Body of pancreas (tissue), 4 donors: ENCODE data around the gene GPR107. TPM values are rescaled to one million over a fixed set of nuclear protein-coding genes. Genes with fewer than 3 reads are reported as not detected.

Experiments used
- ATAC-seq: fragments of 150-250 bp; one replicate; pipeline ENCODE4 v1.9.1; 2016
- DNase-seq, 4 donors: peaks; one replicate each; pipeline ENCODE4 v3.0.0-alpha.2; 2019
- H3K27ac ChIP-seq, 4 donors: fragments of 200-600 bp; sonication (generic); 1 replicate in 3 of 4; 2 replicates in 1 of 4; pipeline versions ENCODE4 v1.5.1 to v1.6.1; 2016 to 2019; ENCODE audit warnings: mild to moderate bottlenecking in 1 of 4, mixed read lengths in 1 of 4, moderate library complexity in 1 of 4
- H3K27me3 ChIP-seq, 2 donors: fragments of 200-600 bp; sonication (generic); one replicate each; pipeline ENCODE4 v1.6.0; 2016; ENCODE audit warnings: mild to moderate bottlenecking in 1 of 2
- H3K36me3 ChIP-seq, 2 donors: fragments of 200-600 bp; sonication (generic); replicated peaks in 1 of 2; 2 replicates each; pipeline ENCODE4 v1.5.1; 2016; ENCODE audit warnings: low read depth in 2 of 2; ENCODE audit not compliant: insufficient read depth in 1 of 2
- H3K4me1 ChIP-seq: fragments of 200-600 bp; sonication (generic); one replicate; pipeline ENCODE4 v1.6.0; 2016
- H3K4me3 ChIP-seq, 2 donors: fragments of 200-600 bp; sonication (generic); 1 replicate in 1 of 2; 2 replicates in 1 of 2; pipeline ENCODE4 v1.5.1; 2016 to 2019
- H3K9me3 ChIP-seq, 3 donors: fragments of 200-600 bp; sonication (generic); 1 replicate in 2 of 3; 2 replicates in 1 of 3; pipeline ENCODE4 v1.5.1; 2016
- CTCF ChIP-seq, 7 experiments: fragments of 450-650 bp in 4 of 7; fragments of 200-600 bp in 3 of 7; sonication (generic) in 3 of 7; IDR thresholded peaks; one replicate each; pipeline ENCODE4 v1.5.1; 2016 to 2019; ENCODE audit warnings: antibody characterized with exemption in 7 of 7
- POLR2A ChIP-seq, 3 donors: fragments of 450-650 bp; IDR thresholded peaks; one replicate each; pipeline ENCODE4 v1.6.1; 2016; ENCODE audit warnings: antibody characterized with exemption in 3 of 3, mild to moderate bottlenecking in 2 of 3
- WGBS, 2 donors: methylation state at CpG; one replicate each; pipeline ENCODE4 v1.1.5; 2017; 5-methylcytosine and 5-hydroxymethylcytosine counted together
- intact Hi-C: fragments of 100-400 bp; cut with DNase I; formaldehyde crosslinking; loops from one replicate; pipeline ENCODE4 v1.15.1; 2023
- total RNA-seq, 2 donors: library from RNA; depleted of rRNA; stranded (reverse); fragments of >200 nt; gene quantifications; one replicate each; pipeline ENCODE4 v1.1.0, GENCODE V29; 2016

The GPR107 gene
- total RNA-seq, 2 donors from 2014 or later, result 9.6 to 11.4 TPM

DNA sequence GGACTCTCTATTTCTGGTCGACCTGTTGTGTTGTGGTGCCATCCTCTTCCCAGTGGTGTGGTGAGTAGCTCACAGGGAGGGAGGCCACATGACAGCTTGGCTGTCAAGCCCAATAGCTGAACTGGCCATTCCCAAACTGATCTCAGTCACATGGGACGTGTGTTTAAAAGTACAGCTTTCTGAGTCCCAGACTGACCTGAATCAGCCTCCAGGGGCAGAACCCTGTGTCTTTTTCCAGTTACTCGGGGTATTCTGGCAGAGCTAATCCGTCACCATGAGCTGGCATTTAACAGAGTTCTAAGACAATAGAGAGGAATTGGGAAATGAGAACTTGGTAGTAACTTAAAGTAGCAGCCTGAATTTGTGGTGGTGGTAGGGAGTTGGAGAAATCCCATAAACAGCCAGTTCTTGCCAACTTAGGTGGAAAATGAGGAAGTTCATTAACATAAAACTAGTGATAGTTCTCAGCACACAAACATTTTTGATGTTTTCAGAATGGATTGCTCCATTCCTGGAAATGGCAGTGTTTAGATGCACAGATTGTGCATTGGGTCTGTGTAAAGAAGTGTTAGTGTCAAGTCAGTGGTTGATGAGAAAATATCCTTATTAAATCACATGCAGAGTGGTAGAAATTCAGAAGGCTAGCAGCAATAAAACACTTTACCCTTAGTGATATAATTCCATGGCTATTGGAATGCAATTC is 50.9 kb downstream of the GPR107 start:
- no peaks in the 10 kb centered on the region for H3K4me1 ChIP-seq
- H3K4me3 ChIP-seq, result no peak overlapping the region
- peaks cover 8 to 29% of the 10 kb centered on the region in 2 donors for H3K36me3 ChIP-seq
- 69 to 78% methylated on average over 3 to 4 of the region's 4 CpGs for WGBS, 2 donors
- ATAC-seq (no peak), DNase-seq (no peak)
- H3K9me3 ChIP-seq, result no peaks in the 10 kb centered on the region
- TF ChIP-seq POLR2A (IDR thresholded peaks at IDR 0.05), result no peak
- TF ChIP-seq CTCF (IDR thresholded peaks at IDR 0.05), result no peak
- intact Hi-C loops, result loop anchor here (5.0 kb wide), 1 partner anchor 133 kb away; no protein-coding TSS in a partner anchor
- no peak overlapping the region for H3K27ac ChIP-seq
- H3K27me3 ChIP-seq, result no peaks in the 10 kb centered on the region

GRCh38 chr9:130106860-130107233 is 53.1 kb downstream of the GPR107 start:
- no peak for ATAC-seq
- H3K4me3 ChIP-seq, result no peak overlapping the region
- H3K9me3 ChIP-seq, result no peaks in the 10 kb centered on the region
- no peak for DNase-seq
- no peaks in the 10 kb centered on the region for H3K27me3 ChIP-seq
- TF ChIP-seq CTCF (IDR thresholded peaks at IDR 0.05), result no peak
- TF ChIP-seq POLR2A (IDR thresholded peaks at IDR 0.05), result no peak
- H3K36me3 ChIP-seq, result peaks cover 0 to 11% of the 10 kb centered on the region in 2 donors
- no peak overlapping the region for H3K27ac ChIP-seq
- H3K4me1 ChIP-seq, result no peaks in the 10 kb centered on the region
- 92 to 100% methylated on average over 2 of the region's 2 CpGs for WGBS, 2 donors
- intact Hi-C loops, result loop anchor here (5.0 kb wide), 1 partner anchor 130 kb away; no protein-coding TSS in a partner anchor

DNA sequence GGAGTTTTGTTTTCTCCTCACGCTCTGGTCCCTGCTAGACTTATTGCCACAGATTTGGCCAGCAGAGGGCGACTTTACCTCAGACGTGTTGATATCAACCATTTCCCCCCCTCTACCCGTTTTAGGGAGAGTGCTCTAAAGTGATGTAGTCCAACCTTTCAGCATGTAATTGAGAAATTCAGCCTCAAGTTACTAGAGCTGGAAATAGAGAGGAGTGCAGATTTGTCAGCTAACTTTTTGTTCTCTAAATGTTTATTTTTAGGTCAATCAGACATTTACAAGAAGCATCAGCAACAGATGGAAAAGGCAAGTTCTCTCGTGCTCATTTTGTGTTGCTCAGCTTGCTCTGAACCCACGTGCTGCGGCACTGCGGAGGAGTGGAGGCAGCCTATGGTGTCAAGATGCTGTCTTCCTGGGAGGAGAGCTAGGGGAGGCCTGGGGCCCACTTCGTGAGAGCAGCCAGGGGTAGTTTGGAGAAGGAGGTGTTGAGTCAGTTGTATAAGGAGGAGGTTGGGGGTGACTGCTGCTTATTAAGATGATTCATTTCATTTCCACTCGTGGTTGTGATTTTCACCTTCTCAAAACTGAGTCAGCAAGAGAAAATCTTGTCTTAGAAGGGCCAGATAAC is 53.6 kb downstream of the GPR107 start:
- peaks cover 0 to 9% of the 10 kb centered on the region in 2 donors for H3K36me3 ChIP-seq
- DNase-seq (peak; percentile 78 to 91 (median 84)), ATAC-seq (peak; percentile 81)
- H3K4me3 ChIP-seq, result no peak overlapping the region
- TF ChIP-seq POLR2A (IDR thresholded peaks at IDR 0.05) (no peak), CTCF (IDR thresholded peaks at IDR 0.05) (peak; percentile 62 to 82 (median 76))
- WGBS, 2 donors, result 31 to 36% methylated on average over 9 to 10 of the region's 10 CpGs
- no peaks in the 10 kb centered on the region for H3K4me1 ChIP-seq
- H3K27me3 ChIP-seq, result no peaks in the 10 kb centered on the region
- intact Hi-C loops, result loop anchor here (5.0 kb wide), 1 partner anchor 130 kb away; no protein-coding TSS in a partner anchor
- H3K27ac ChIP-seq, result no peak overlapping the region
- no peaks in the 10 kb centered on the region for H3K9me3 ChIP-seq

DNA sequence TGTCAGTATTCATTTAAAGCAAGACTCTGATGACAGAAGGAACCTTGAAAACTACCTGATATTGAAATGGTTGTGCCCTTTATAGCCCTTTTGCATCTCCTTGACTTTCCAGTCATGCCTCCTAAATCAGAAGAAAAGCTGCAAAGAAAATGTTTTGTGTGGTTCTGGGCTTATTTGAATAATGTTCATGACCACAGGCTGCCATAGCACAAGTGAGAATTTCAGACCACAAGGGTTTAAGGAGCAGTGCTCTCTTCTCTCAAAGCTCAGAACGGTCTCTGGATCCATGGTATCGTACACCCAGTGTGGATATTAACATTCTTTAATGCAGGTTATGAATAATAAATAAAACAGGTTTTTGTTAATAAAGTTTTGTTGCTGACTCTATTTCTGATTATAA is 54.2 kb downstream of the GPR107 start:
- intact Hi-C loops, result loop anchor here (5.0 kb wide), 1 partner anchor 129 kb away; no protein-coding TSS in a partner anchor
- H3K4me3 ChIP-seq, result no peak overlapping the region
- H3K27ac ChIP-seq, result no peak overlapping the region
- no peaks in the 10 kb centered on the region for H3K9me3 ChIP-seq
- no peaks in the 10 kb centered on the region for H3K4me1 ChIP-seq
- no peak for DNase-seq
- no peaks in the 10 kb centered on the region for H3K27me3 ChIP-seq
- H3K36me3 ChIP-seq, result peaks cover 0 to 8% of the 10 kb centered on the region in 2 donors
- WGBS, 2 donors, result 90 to 94% methylated on average over 2 of the region's 2 CpGs
- no peak for ATAC-seq
- TF ChIP-seq POLR2A (IDR thresholded peaks at IDR 0.05) (no peak), CTCF (IDR thresholded peaks at IDR 0.05) (no peak)
